Activated CD4-positive, alpha-beta T cell treated with anti-CD3 and anti-CD28 coated beads, Interleukin-2, amount 50 U/mL, for 4 hours (primary cell): ENCODE measurements around the gene MARK2.

Experiments used
- DNase-seq, 2 experiments: peaks; one replicate each; pipeline ENCODE4 v3.0.0-alpha.2; 2020

MARK2 gene

DNA sequence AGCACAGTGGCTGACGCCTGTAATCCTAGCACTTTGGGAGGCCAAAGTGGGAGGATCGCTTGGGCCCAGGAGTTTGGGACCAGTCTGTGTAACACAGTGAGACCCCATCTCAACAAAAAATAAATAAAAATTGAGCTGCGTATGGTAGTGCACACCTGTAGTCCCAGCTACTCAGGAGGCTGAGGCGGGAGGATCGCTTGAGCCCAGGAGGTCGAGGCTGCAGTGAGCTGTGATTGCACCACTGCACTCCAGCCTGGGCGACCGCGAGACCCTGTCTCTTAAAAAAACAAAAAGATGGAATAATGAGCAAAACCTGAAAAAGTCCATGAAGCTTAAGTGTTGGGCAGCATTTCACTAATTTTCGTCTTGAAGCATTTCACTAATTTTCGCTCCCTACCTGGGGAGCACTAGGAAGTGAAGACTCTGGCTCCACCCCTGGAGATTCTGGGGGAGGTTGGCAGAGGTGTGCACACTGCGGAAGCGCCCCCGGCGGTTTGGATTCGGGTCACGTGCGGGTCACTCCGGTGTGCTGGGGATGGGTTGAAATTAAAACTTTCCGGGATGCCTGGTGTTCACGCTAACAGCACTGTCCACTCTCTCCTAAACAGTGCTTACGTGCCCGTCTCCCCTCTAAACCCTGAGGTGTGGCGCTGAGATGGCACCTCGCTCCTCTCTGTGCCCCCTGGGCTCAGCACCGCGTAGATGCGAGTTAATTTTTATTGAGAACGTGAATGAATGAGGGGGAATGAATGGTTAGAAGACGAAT is 99.0 kb downstream of the MARK2 start:
- no peak for DNase-seq

DNA sequence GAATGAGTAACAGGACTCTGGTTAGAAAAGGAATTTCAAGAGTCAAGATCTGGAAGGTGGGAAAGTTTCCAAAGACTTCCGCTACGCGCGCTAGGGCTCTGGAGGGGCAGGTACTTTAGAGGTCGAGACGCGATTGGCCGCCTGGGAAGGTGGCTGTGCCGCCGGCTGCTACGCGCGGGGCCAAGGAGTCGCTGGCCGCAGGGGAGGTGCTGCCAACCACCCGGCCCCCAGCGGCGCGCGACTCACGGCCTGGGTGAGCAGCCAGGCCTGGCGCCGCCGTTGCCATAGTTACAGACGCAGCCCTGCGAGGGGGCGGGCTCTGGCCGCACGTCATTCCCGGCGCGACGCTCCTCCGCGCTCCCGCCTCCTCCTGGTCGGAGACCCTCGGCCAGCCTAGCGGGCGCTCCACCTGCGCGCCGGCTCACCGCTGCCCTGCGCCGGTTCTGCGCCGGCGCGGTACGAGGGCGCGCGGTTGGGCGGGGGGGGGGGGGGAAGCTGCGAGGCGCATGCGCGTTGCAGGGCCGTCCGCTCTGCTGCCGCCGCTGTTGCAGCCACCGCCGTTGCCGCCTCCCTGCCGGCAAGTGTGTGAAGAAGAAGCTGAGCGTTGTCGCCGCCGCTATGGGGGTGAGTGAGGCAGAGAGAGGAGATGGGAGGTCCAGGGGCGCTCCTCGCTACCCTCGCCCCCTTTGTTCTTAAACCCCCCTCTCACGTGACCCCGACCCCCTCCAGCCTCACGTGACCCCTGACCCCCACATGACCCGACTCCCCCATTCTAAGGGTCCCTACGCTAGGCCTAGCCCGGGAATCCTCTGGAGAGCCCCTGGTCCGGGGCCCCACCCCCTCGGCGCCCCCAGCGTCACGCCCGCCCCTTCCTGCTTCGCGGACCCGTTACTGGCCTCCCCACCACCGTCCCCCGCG is 99.8 kb downstream of the MARK2 start, which contains the start of gene NAA40:
TSS of gene NAA40 (plus strand) at position 524 of the 918 bp plus-strand sequence. CDS start at position 619, 95 bp downstream.
- DNase-seq: peak; percentile 82 to 87

DNA sequence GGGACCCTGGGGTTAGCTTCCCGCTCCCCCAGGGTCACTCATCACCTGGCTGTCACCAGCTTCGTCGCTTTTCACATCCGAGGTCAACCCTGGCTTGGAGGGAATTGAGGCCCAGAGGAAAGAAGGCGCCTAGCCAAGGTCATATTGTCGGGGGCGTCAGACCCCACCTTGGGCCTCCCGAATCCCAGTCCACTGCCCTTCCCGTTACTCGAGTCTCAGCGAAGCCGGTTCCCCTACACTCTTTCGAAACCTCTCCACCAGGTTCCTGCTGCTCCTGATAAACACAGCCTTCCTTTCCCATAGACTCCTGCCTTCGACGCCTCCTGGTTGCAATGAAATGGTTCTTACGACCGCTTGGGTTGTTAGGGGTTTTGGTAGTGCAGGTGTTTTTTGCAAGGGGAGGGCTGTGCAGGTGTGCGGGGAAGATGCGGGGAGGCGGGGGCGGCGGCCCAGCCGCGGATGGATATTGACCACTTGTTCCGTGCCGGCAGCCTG is 100.5 kb downstream of the MARK2 start:
- no peak for DNase-seq

DNA sequence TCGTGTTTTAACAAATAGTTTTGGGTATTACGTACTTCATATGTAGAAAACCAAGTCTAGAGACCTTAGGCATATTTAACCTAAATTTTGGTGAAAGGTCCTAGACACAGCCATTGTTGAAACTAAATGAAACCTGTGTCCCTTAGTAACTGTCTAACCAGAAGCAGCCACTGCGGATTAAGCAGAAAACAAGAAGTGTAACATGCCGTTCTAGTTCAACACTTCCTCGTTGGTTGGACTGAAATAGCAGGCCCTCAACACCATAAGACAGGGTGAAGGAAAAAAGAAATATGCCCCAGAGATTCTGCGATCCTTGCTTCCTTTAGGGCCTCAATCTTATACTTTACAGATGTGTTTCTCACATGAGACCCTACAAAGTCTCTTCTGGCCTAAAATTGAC is 101.9 kb downstream of the MARK2 start:
- DNase-seq: no peak

DNA sequence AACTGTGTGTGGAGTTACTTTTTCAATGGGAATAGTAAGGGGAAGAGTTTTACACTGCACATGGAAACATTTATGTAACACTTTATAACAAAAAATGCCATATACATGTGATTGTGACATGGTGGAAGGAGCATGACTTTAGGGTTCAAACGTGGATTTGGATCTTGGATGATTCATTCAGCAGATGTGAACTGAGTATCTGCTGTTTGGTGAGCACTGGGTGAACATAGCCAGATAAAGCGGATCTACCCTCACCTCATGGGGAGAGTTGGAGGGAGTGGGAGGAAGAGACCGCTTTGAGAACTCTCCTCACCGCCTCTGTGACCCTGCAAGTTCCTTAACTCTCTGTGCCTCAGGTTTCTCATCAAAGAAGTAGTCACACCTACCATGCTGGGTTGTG is 103.0 kb downstream of the MARK2 start:
- no peak for DNase-seq

DNA sequence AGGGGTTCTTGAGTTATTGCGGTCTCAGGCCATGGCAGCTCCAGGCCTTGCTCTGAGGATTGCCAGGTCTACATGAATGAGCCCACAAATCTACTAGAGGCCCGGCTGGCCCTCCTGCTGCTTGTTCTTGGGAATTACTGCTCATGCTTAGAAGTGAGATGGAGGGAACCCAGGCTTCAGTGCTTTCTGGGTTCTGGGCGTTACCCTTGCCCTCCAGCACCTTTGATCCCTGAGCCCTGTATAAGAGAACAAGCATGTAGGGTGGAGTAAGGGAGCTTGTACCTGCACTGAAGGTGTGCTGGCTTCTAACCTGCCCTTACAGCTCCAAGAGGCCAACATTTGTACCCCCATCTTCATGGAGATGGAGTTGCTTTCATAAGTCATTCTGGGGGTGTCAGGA is 103.9 kb downstream of the MARK2 start:
- DNase-seq: no peak

DNA sequence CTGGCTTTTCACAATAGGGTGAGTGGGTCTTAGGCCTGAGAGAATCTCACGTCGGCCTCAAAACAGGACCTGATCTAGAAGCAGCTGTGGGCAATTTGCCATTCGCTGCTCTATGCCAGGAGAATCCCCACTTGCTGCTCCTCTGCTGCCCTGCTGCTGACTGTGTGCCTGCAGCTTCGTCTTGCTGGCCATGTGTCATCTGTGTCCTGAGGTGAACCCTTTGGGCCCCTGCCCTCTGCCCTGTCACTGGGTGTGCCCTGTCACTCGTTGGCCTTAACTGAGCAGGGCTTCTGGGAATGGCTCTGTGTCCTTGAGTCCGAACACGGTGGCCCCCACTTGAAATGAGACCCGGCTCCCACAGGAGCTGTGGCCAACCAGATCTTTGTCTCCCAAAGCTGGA is 106.1 kb downstream of the MARK2 start:
- no peak for DNase-seq

DNA sequence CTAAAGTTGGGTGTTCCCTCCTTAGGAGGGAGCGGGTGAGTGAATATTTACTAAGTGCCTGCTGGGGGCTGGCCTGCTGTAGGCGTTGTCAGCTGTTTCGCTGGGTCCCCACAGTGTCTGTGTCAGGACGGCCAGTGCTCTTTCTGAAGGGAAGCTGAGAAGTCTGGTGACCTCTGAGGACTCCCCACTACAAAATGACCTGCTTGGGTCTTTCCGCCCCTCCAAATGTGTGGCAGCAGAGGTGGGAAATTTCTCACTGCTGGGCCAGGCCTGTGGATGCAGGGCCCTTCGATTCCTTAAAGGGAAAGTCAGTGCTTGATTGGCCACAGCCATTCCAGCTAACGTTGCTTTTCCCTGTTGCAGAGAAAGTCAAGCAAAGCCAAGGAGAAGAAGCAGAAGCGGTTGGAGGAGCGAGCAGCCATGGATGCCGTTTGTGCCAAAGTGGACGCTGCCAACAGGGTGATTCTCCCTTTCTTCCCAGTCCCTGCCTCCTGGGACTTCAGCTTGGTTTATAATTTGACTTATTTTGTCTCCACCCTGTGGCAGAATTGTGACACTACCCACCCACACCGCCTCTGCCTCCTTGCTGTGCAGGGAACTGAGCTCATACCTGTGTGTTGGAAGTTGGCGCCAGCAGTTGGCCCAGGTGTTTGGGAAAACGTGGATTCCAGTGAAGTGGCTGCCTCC is 106.7 kb downstream of the MARK2 start:
- peak; percentile 42 to 50 for DNase-seq

DNA sequence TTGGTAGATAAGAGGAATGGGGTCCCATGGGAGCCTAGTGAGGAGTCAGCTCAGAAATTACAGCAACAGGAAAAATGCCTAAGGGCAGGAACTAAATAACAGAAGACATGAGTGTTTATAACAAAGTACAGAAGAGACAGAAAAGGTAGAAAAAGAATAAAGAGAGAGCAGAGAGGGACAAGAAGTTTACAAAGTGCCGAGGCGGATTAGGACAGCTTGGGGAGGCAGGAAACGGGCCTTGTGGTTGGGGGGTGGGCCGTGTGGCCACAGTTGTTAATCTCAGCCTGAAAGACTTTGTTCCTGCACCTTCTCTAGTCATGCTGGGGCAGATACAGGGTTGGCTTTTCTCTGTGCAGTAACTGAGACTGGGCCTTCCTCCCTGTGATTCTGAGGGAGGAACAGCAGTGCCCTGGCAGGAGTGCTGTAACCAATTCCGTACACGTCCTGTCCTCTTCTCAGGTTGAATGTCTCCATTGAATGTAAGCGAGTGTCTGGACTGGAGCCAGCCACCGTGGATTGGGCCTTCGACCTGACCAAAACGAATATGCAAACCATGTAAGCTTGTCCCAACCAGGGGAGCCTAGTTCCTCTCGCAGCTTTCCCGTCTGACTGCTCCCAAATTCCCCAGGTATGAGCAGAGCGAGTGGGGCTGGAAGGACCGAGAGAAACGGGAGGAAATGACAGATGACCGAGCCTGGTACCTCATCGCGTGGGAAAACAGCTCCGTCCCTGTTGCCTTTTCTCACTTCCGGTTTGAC is 113.0 kb downstream of the MARK2 start:
- no peak for DNase-seq

DNA sequence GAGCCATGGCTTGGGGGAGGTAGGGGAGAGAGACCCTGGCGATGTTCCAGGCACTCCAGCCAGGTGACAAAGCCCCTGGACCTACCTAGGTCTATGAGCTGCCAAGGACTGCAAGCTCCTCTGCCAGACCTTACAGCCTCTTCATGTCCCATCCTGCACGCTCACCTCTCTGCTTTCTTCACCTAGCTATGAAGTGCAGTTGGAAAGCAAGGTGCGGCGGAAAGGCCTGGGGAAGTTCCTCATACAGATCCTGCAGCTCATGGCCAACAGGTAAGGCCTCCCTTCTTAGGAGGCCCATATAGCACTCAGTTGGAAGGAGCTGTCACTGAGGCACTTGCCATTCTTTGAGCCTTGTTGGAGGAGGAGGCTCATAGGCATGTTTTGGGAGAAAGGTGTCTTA is 113.7 kb downstream of the MARK2 start:
- DNase-seq: no peak

DNA sequence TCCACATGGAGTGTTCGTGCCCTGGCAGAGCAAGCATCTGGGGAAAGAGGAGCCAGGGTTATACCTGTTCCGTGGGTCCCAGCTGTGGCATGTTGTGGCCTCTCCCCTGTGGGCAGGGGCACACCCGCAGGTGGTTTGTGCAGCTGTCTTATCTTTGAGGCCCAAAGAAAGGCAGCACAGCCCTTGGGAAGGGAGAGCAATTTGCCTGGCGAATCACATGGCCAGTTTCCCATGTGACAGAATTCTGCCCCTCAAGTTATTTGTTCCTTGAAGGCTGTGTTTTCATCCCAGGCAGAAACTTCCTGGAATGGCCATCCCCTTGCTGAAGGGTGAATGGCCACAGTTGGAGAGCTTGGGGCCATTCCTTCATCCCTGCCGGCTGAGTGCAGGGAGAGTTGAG is 119.1 kb downstream of the MARK2 start:
- DNase-seq: no peak
